Measurements from ENCODE around the gene ZNF69.

- TF ChIP-seq ZNF274 (IDR thresholded peaks at IDR 0.05; ENCODE audit: low read depth, low read length) (no peak), YY1 (IDR thresholded peaks at IDR 0.05; ENCODE audit: insufficient read depth, insufficient read length) (no peak)
Measured at GRCh38 chr19:11948646-11949045, 61.1 kb downstream of the ZNF69 start.
